Inflammatory macrophage (primary cell): ENCODE results near the gene MIEF1.

Experiments
- DNase-seq, 2 donors: peaks; one replicate each; pipeline ENCODE4 v3.0.0-alpha.2; 2020 to 2022

Gene MIEF1

DNA sequence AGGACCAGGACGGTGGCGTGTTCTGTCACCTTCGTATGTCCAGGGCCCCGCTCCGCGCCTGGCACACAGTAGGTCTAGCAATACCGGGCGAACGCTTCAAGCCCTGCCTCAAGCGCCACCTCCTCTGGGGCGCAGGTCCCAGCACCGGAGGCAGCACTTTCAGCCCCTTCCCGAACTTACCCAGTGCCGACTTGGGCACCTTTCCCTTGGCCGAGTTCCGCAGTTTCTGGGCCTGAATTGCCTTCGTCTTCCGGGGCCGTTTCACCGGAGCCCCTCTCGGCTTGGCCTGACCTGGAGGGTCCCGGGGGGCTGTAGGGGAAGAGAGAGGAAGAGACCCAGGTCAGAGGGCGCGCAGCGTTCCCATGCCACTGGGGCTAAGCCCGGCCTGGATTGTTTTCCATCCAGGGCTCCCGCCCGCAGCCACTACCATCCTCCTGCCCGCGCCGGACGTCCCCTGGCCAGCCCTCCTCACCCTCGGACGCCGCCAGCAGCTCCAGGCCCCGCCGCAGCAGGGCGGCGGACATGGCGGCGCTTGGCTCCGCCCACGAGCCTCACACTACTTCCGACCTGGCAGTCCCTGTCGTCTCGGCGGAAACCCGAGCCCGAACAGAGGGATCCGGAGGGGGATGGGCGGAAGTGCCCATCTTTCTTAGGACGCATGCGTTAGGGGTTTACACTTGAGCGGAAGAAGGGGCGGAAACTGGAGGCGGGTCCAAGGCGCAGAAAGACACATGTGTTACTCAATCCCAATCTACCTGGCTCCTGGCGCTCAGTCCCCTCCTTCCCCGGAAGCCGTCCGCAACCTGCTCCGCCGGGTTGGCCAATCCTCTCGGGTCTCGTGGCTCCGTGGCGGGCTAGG lies 30.4 kb downstream of the MIEF1 start, which contains the start of gene RPS19BP1:
TSS of gene RPS19BP1 (minus strand) at position 534 of the 859 bp plus-strand sequence. CDS start at position 524, 10 bp downstream.
- peak; percentile 97 to 98 for DNase-seq

DNA sequence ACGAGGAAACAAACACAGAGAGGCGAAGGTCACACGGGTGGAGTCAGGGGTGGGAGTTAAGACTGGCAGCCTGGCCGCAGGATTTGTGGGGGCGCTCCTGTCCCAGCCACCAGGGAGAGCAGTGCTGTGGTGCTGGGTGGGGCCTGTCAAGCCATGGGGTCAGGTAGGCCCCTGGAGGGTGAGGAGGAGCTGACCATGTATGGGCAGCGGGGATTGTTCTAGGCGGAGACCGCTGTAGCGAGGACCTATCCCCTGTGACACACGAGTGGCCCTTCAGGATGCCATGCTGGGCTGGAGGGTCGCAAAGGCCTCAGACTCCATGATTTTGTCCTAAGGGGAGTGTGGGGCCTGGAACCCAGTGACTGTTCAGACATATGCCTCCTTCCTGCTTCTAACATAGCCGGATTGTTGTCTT lies 32.0 kb downstream of the MIEF1 start:
- DNase-seq, result no peak

DNA sequence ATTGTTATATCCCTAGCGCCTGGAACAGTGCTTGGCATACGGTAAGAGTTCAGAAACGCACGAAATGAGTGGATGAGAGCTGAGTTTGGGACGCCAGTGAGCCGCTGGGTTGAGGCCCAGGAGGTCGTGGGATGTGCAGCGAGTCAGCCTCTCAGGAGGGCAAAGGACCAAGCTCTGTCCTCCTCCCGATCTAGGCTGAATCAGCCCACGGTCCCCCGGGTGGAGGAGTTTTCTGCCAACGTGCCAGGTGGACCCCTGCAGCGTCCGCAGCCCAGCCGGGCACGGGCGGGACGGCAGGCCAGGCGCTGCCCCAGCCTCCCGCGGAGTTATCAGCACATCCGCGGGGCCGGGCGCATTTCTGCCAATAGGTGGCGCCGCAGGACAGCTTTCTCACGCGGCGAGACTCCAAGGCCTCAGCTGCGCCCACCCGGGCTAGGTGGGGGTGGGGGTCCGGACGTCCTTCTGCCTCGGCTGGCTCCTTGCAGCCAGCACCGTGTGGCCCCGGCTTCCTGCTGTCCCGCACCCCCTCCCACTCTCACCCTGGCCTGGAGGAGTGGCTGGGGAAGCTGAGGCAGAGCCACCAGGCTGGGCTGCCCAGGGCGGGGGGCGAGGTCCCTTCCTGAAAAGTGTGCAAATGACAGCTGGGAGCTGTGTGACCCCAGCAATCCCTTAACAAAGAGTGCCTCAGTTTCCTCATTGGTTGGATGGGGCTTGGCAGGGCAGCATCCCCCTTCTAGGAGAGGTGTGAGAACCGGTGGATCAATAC lies 32.7 kb downstream of the MIEF1 start:
- DNase-seq, result peak; percentile 56 to 61

DNA sequence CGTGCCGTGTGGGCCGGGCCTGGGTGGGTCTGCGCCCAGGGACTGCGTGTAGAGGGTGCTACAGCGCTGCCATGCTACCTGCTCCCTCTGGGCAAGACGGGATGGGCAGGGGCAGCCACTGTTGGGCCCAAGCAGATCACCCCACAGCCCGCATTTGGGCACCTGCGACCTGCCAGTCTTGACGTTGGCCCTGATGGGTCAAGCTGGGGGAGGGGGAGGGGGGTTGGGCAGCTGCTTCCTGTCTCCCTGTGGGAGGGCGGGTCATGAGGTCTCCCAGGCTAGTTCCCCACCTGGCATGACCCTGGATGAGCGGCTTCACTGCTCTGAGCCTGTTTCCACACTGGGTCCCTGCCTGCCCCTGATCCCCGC lies 33.3 kb downstream of the MIEF1 start:
- no peak for DNase-seq

DNA sequence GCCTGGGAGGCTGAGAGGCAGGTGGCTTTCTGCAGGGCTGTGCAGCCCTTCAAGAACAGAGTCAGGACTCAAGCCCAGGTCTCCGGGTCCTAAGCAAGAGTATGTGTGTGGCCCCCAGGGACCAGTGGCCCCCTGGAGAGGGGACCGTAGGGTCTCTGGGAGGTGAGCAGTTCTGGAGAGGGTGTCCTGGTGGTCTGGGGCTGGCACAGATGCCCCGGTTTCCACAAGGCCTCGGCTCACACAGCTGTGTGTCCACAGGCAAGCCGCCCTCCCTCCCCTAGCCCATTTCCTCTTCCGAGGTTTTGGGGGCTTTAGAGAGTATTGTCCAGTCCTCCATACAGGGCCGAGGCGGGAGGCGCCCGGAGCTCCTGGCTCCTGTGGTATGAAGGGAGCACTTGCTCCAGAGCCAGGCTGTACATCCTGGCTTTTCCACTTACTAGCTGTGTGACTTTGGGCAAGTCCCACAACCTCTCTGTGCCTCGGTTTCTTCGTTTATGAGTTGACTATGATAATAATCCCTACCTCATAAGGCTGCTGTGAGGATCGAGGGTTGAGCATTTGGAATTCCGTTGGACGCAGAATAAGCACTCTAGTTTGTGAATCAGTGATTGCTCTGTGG lies 33.9 kb downstream of the MIEF1 start:
- no peak for DNase-seq

DNA sequence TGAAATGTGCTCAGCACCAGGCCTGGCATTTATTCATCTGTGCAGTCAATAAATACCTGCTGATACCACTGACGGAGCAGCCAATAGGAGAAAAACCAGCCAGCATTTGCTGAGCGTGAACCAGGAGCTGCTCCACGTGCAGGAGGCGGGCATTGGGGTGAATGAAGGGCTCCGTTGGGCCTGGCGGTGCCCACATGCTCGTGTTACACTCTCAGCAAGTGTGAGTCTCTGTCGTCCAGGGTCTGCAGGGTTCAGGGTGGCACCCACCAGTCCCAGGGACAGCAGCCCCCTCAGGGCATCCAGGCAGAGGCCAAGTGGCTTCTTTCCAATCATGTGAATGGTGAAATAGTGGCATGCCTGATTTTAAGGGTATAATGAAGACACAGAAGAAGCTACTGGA lies 34.6 kb downstream of the MIEF1 start:
- no peak for DNase-seq

DNA sequence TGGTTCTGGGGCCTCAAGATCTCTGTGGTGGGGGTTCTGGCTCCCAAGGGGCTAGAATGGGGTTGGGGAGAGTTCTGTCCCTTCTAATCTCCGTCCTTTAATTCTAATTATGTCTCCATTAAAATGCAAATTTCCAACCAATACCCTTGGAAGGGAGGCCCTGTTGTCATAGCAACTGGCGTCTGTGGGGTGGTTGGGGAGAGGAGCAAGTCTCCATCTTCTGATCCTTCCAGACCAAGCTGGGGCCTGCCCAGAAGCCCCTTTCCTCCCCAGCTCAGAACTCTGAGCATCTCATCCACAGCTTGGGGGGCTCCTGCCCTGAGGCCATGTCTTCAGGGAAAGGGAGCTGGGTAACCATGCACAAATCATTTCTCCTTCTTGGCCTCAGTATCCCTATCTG lies 35.9 kb downstream of the MIEF1 start:
- DNase-seq, result no peak

DNA sequence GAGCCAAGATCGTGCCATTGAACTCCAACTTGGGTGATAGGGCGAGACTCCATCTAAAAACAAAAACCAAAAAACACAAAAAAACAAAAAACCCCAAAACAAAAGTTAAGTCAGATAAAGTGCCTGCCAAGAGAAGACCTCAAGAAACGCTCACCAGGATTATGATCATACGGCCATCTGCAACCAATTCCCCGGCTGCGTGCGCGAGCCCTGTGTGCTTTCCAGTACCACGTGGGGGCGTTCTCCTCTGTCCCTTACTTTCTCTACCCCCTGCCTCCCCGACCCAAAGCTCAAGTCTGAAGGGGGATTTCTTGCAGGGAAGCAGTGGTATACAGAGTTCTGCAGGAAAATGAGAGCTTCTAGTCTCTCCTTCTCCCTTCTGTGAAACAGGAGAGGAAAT lies 41.0 kb downstream of the MIEF1 start:
- DNase-seq, result no peak

DNA sequence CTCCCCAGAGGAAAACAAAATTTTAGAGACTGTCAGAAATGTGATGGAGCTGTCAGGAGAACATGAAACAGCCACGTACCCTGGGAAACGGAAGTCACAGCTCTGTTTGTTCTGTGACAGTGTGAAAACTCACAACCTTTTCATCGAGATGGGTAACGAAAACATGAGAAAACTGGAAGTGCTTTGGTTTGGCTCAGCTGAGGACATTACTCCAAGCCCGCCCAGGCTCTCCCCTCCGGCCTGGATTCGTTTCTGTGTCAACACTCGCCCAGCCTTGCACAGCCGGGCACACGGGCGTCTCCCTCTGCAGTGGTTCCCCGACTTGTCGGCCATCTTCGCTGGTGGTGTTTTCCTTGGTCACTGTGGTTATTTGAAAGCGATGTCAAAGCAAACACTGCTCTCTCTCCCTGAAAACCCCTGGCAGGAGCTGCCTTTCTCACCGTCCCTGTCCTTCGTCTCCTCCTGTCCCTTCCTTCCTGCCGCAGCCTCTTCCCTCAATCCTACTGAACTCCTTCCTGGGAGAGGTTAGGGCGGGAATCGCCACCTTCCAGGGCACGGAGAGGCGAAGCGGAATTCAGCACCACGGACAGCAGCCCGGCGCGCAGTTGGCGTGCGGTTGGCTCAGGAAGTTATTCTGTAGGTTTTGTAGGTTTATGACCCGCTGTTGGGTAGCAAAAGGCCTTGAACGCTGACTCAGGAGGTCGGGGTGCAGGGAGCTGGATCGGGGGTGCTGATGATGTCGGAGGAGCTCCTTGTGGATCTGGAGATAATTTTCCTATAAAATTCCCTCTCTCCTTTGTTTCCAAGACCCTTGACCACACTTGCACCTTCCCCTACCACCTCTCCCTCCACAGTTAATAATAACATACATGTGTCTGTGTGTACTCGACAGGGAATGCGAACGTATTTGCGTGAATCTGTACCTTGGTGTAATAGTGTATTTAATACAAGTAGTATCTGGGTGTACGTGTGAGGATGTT lies 43.6 kb downstream of the MIEF1 start:
- peak; percentile 10 to 43 for DNase-seq

DNA sequence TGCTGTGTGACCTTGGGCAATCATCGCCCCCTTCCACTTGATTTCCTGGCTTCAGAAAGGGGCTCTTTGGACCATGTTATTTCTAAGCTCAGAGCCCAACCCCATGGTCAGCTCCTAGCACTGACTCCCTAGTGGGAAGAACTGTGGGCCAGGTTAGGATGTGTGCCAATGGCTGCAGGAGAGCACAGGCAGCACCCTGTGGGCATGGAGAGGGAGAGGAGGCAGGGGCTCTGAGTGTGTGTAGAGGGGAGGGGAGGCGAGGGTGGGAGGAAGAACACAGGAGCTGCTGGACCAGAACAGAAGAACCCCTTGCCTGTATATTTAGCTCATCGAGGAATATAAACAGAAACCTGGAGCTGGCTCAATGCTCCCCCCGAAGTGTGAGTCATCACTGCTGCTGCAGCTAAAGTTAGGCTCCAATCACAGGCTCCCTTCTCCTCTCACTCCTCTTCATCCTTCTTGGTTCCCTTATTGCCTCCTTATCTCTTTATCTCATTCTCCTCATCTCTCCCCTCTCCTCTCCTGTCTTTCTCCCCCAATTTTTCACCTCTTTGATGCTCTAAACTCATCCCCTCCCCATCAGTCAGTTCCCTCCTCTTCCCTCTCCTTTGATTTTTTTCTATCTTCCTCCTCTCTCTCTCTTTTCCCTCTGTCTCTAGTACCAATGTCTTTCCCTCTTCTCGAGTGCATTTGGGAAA lies 44.9 kb downstream of the MIEF1 start:
- DNase-seq, result no peak

DNA sequence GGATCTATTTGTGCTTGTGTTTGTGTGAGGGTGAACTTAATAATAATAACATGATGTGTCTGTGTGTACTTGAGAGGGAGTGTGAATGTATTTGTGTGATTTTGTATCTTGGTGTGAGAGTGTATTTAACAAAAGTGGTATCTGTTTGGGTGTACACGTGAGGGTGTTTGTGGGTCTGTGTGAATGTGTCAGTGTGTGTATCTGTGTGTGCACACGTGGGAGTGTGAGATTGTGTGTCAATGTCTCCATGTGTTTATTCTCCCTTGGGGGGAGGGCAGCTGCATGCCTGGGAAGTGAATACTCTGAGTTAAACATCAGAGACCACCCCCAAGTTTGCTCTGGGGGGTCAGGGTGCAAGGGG lies 45.5 kb downstream of the MIEF1 start:
- no peak for DNase-seq

DNA sequence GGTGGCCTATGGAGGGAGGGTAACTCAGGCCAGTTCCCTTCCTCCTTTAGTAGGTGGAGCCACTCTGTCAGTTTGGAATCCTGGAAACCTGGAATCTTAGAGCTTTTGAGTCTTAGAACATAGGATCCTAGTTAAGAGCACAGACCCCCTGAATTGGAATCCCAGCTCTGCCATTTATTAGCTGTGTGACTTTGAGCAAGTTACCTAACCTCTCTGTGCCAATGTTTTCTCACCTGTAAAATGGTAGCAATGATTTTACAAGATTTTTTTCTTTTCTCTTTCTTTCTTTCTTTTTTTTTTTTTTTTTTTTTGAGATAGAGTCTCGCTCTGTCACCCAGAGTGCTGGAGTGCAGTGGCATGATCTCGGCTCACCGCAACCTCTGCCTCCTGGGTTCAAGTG lies 51.3 kb downstream of the MIEF1 start:
- no peak for DNase-seq

DNA sequence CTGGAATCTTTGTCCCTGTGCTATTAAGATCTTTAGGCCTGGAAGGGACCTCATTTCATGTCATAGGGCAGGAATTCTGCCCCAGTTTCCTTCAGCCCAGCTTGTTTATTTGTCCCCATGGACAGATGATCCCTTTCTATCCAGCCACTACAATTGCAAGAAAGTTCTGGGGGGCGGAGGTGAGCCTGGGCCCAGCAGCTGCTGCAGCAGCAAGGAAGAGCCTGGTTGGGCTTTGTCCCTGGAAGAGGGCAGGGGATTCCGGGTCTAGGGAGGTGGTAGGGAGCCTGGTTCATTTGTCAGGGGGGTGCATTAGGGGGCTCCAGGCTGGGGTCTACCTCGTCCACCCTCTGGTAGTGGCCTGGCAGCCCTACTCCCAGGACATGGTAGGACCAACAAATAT lies 52.1 kb downstream of the MIEF1 start:
- no peak for DNase-seq

DNA sequence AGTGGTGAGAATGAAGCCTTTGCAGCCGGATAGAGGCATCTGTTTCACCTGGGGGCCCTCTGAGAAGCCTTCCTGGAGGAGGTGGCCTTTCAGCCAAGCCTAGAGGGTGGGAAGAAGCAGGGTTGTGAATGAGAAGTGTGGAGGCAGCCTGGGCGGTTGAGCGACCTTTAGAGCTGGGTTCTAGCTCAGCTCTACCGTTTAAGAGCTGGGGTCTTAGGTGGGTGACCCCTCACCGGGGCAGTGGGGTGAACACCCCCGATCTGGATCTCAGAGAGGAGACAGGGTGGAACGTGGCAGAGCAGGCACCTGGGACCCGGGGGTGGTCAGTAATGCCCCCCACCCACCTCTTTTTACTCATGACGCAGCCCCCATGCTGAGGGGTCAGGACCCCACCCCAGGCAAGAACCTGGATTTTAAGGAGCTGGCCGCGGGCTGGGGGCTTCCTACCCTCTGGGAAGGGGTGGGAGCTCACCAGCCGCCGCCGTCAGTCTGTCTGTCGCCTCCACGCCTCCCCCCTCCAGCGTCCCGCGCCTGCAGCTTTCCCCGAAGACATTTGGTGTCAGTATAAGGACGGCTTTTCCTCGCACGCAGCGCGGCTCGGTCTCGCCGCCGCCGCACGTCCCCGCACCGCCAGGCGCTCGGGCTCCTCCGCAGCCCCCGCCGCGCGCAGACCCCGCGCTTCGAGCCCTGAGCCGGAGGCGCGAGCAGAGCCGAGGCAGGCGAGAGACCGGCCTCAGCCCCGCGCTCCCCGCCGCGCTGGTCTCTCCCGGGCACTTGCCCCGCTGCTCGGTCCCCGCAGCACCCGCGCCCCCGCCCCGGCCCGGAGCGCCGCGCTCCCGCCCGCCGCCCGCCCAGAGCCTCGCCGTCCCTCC lies 55.1 kb downstream of the MIEF1 start:
- DNase-seq, result no peak

DNA sequence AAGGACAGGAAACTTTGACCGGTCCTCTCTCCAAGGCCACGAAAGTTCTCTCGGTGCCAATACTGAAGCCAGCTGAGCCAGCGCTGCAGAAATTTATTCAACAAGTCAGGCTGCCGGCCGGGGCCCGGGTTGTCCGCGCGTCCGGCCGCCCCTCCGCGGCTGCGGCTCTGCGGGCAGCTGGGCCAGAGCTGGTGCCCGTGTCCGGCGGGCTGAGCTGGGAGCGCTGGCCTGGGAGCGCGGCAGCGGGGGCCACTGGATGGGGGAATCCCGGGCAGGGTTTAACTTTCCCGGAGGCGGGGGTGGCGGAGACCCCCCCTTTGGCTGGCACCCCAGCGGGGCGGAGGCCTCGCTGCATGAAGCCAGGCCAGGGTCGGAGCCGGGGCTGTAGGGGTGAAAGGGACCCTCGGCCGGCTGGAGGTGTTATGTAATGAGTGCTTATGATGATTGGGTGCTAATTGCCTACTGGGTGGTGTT lies 56.2 kb downstream of the MIEF1 start:
- no peak for DNase-seq

DNA sequence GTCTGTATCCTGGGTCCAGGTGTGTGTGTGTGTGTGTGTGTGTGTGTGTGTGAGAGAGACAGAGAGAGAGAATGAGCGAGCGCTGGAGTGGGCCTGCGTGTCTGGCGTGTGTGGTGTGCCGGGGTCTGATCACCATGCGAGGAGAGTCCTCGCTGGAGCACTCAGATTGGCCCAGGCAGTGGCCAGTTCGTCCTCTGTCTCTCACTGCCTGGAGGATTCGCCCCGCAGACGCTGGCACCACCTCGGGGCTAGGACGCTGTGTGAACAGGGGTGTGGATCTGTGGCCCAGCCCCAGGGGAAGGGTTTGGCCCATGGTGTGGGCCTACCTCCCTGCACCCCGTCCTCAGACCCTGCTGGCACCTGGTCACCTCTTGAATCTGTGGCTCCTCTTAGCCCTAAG lies 56.9 kb downstream of the MIEF1 start:
- DNase-seq, result no peak

DNA sequence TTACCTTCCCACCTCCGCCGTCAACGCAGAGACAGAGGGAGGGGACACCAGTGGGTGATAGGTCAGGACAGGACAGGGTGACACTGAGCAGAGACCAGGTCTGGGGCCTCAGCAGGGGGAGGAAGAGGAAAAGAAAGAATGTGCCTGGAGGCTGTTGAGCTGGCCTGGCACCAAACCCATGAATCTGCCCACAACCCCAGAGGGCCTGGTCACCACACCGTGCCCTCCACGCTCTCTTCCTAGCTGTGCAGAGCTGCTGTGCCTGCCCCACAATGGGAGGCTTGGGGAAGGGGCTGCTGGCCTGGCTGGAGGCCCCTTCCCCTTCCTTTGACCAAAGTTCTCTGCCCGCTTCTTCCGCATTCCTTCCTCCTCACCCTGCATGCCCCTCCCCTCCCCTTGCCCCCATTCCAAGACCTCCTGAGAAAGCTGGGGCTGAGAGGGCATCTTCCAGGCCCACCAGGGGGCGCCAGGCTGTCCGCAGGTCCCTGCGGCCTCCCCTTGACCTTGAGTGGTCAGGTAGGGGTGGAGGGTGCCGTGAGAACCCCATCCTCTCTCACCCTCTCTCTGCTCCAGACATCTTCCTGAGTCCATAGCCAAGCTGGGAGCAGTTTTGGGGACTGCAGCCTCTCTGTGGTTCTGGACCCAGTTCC lies 57.5 kb downstream of the MIEF1 start:
- no peak for DNase-seq

DNA sequence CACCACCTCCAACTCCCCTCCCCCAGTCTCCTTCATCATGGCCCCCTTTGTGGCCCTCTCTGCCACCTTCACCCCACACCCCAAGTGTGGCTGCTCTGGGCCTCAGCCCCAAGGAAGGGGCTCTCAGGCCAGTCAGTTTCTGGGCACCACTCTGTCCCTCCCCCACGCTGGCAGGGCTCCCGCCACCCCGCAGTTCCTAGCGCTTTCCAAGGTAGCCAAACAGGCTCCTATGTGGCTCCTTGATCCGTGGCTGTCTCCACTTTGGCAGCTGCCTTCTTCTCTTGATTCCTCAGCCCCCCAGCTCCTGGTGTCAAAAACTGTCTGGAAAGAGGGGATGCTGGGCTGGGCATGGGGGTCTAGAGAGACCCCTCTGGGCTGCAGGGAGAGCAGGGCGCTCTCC lies 58.0 kb downstream of the MIEF1 start:
- no peak for DNase-seq

DNA sequence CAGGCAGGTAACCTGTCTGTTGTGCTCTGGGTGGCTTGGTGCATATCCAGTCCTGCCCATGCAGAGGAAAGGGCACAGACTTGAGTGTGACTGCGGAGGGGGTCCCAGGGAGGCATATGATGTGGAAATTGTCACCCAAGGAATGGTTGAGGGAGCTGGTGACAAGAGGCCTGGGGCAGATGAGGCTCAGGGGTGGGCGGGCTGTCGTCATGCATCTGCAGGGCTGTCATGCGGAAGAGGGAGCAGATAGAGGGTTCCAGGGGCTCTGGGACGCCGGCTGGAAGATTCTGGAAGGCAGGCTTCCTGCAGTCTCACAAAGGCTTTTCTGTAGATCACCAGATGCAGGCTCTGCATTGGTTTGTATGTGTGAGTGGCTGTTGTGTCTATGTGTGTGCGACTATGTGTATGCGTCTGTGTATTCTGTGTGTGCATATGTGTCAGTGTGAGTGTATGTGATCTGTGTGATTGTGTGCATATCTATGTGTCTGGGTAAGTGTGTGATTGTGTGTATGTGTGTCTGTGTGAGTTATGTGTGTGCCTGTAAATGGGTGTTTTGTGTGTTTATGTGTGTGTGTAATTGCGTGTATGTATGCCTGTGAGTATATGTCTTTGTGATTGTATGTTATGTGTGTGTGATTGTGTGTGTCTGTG lies 60.9 kb downstream of the MIEF1 start:
- DNase-seq, result no peak
